ENCODE measurements around the gene GPX2. TPM values are rescaled to one million over a fixed set of nuclear protein-coding genes. Genes with fewer than 3 reads are reported as not detected.

The GPX2 gene
- polyA plus RNA-seq, 3 donors: not detected

DNA sequence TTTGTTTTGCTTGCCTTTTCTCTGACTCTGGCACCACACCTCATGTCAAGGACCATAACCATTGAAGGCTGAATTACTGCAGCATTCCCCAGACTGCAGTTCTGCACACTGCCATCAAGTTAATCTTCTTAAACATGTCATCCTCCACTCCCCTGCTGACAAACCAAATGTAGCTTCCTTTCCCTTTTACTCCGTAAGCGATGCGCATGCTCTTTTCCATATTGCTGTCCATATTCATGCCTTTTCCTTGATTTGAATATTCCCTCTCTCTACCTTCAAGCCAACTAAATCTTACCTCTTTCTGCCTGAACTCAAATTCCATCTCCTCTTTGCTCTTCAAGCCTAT, 13.6 kb downstream of the GPX2 start:
- no peaks in the 10 kb centered on the region for H3K4me1 Mint-ChIP-seq
- no peak for TF ChIP-seq CTCF (IDR thresholded peaks at IDR 0.05)
- no peaks in the 10 kb centered on the region for H3K9me3 Mint-ChIP-seq
- no peaks in the 10 kb centered on the region for H3K9me3 ChIP-seq (replicated peaks in 1 of 2; ENCODE audit: control insufficient read depth in 1 of 2, insufficient read depth in 1 of 2, low read length in 2 of 2)
- H3K4me2 ChIP-seq (replicated peaks; ENCODE audit: extremely low read depth, low read length, poor library complexity, severe bottlenecking): no peak overlapping the region
- H4K20me1 ChIP-seq (ENCODE audit: insufficient read depth, low read length): peaks cover 95% of the 10 kb centered on the region
- no peaks in the 10 kb centered on the region for H3K27me3 ChIP-seq (ENCODE audit: control insufficient read depth in 2 of 2, insufficient read depth in 2 of 2, low read length in 2 of 2)
- H3K4me3 Mint-ChIP-seq: no peak overlapping the region
- WGBS (ENCODE audit: insufficient coverage): 100% methylated on average over 3 of the region's 3 CpGs
- H3K27ac ChIP-seq (ENCODE audit: low read depth in 1 of 2, low read length in 2 of 2): no peak overlapping the region
- H3K4me1 ChIP-seq (ENCODE audit: control insufficient read depth in 1 of 2, insufficient read depth in 2 of 2, low read length in 2 of 2): no peaks in the 10 kb centered on the region
- H3K4me3 ChIP-seq (replicated peaks in 1 of 3; ENCODE audit: low read depth in 2 of 3, low read length in 3 of 3): no peak overlapping the region
- H3K27me3 Mint-ChIP-seq (ENCODE audit: low read depth in 3 of 3): no peaks in the 10 kb centered on the region
- H3K36me3 Mint-ChIP-seq: peaks cover 61 to 65% of the 10 kb centered on the region in 2 donors
- H3K79me2 ChIP-seq (ENCODE audit: insufficient read depth, low read length): peaks cover 33% of the 10 kb centered on the region
- no peak overlapping the region for H3K9ac ChIP-seq (ENCODE audit: insufficient read depth, low read length, poor library complexity, severe bottlenecking)
- peaks cover 91 to 100% of the 10 kb centered on the region in 2 donors for H3K36me3 ChIP-seq (replicated peaks in 1 of 2; ENCODE audit: control insufficient read depth in 1 of 2, insufficient read depth in 2 of 2, low read length in 2 of 2)
- intact Hi-C loops (cut with micrococcal nuclease): no loop called here
- H3K27ac Mint-ChIP-seq: no peak overlapping the region
- no peak overlapping the region for H2AFZ ChIP-seq (ENCODE audit: insufficient read depth, low read depth, low read length, poor library complexity, severe bottlenecking)
- no peak for DNase-seq

DNA sequence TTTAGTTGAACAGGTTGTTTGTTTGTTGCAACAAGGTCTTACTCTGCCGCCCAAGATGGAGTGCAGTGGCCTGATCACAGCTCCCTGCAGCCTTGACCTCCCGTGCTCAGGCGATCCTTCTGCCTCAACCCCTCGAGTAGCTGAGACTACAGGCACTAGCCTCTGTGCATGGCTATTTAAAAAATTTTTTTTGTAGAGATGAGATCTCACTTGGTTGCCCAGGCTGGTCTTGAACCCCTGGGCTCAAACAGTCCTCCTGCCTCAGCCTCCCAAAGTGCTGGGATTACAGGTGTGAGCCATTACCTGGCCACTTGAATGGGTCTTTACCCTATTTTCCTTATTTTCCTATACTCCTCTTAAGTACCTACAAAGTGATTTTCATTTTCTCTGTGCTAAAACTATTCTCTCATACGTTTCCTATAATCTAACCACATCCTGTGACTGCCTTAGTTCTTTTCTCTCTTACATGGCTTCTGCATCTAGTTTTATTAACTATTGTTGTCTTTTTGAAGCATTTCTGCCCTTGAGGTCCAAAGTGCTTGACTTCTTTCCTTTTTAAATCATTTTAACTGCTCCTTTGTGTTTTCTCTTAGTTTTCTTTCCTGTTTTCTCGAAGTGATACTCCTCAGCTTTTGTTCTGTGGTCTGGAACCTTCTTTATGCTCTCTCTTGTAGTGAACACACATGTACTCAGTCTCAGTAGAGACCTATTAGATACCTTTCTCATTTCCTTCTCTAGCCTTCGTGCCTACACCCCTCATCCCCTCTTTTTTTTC, 14.1 kb downstream of the GPX2 start:
- peaks cover 88 to 98% of the 10 kb centered on the region in 2 donors for H3K36me3 ChIP-seq (replicated peaks in 1 of 2; ENCODE audit: control insufficient read depth in 1 of 2, insufficient read depth in 2 of 2, low read length in 2 of 2)
- Mint-ChIP-seq H3K4me1 (no peaks in the 10 kb centered on the region), H3K4me3 (no peak overlapping the region), H3K27ac (no peak overlapping the region), H3K9me3 (no peaks in the 10 kb centered on the region), H3K36me3 (peaks cover 62 to 65% of the 10 kb centered on the region in 2 donors), H3K27me3 (ENCODE audit: low read depth in 3 of 3) (no peaks in the 10 kb centered on the region)
- no peak overlapping the region for H3K9ac ChIP-seq (ENCODE audit: insufficient read depth, low read length, poor library complexity, severe bottlenecking)
- WGBS (ENCODE audit: insufficient coverage): 58% methylated on average over 4 of the region's 7 CpGs
- H4K20me1 ChIP-seq (ENCODE audit: insufficient read depth, low read length): peaks cover 97% of the 10 kb centered on the region
- no peak overlapping the region for H3K4me2 ChIP-seq (replicated peaks; ENCODE audit: extremely low read depth, low read length, poor library complexity, severe bottlenecking)
- H3K4me3 ChIP-seq (replicated peaks in 1 of 3; ENCODE audit: low read depth in 2 of 3, low read length in 3 of 3): no peak overlapping the region
- H3K9me3 ChIP-seq (replicated peaks in 1 of 2; ENCODE audit: control insufficient read depth in 1 of 2, insufficient read depth in 1 of 2, low read length in 2 of 2): no peaks in the 10 kb centered on the region
- H2AFZ ChIP-seq (ENCODE audit: insufficient read depth, low read depth, low read length, poor library complexity, severe bottlenecking): no peak overlapping the region
- H3K79me2 ChIP-seq (ENCODE audit: insufficient read depth, low read length): peaks cover 38% of the 10 kb centered on the region
- TF ChIP-seq CTCF (IDR thresholded peaks at IDR 0.05): no peak
- H3K27ac ChIP-seq (ENCODE audit: low read depth in 1 of 2, low read length in 2 of 2): no peak overlapping the region
- intact Hi-C loops (cut with micrococcal nuclease): no loop called here
- no peak for DNase-seq
- no peaks in the 10 kb centered on the region for H3K27me3 ChIP-seq (ENCODE audit: control insufficient read depth in 2 of 2, insufficient read depth in 2 of 2, low read length in 2 of 2)
- H3K4me1 ChIP-seq (ENCODE audit: control insufficient read depth in 1 of 2, insufficient read depth in 2 of 2, low read length in 2 of 2): no peaks in the 10 kb centered on the region
